ENCODE results near the gene C5. TPM values are rescaled to one million over a fixed set of nuclear protein-coding genes. Genes with fewer than 3 reads are reported as not detected.
"Not testable (repeated sequence)": the region's sequence is repeated elsewhere in the genome, so short reads cannot be mapped to it uniquely, and the experiment has no call there.

C5 gene
- total RNA-seq: 37.8 TPM
- long read RNA-seq, full-length matches to known transcripts: 3 of 17 reads
- long read RNA-seq, partial matches to known transcripts: 11 of 17 reads
- long read RNA-seq, other reads (novel, unspliced or antisense): 3 of 17 reads

- Histone ChIP-seq H3K36me3 (no peaks in the 10 kb centered on the region), H3K4me3 (peak within 1 kb of the TSS; percentile 23), H3K4me1 (no peaks in the 10 kb centered on the region), H3K27me3 (no peaks in the 10 kb centered on the region), H3K27ac (no peak within 1 kb of the TSS), H3K9me3 (no peaks in the 10 kb centered on the region)
- ATAC-seq: no peak
- intact Hi-C loops (cut with DNase I): no loop called here
- DNase-seq: no peak
- TF ChIP-seq CTCF (IDR thresholded peaks at IDR 0.05): no peak
Measured at GRCh38 chr9:121050128-121050988, at the start of gene C5. TSS of gene C5 (minus strand) at chr9:121050275. CDS start at chr9:121050246, 29 bp downstream.

GRCh38 chr9:121098567-121099198 is 48.6 kb upstream of the C5 start:
- Histone ChIP-seq H3K27me3 (no peaks in the 10 kb centered on the region), H3K27ac (no peak overlapping the region), H3K36me3 (peaks cover 18% of the 10 kb centered on the region)

GRCh38 chr9:121095057-121095456 is 45.0 kb upstream of the C5 start:
- no peak for ATAC-seq
- H3K27me3 ChIP-seq: no peaks in the 10 kb centered on the region
- TF ChIP-seq CTCF (IDR thresholded peaks at IDR 0.05): no peak
- H3K4me1 ChIP-seq: no peaks in the 10 kb centered on the region
- no peak overlapping the region for H3K27ac ChIP-seq
- intact Hi-C loops (cut with DNase I): no loop called here
- H3K4me3 ChIP-seq: no peak overlapping the region
- peaks cover 34% of the 10 kb centered on the region for H3K36me3 ChIP-seq
- no peaks in the 10 kb centered on the region for H3K9me3 ChIP-seq
- DNase-seq: no peak

More at GRCh38 chr9:121098567-121099198, 48.6 kb upstream of the C5 start:
- no peak for TF ChIP-seq CTCF (IDR thresholded peaks at IDR 0.05)
- Histone ChIP-seq H3K4me3 (no peak overlapping the region), H3K9me3 (no peaks in the 10 kb centered on the region), H3K4me1 (no peaks in the 10 kb centered on the region)
- ATAC-seq (no peak), DNase-seq (no peak)
- intact Hi-C loops (cut with DNase I): no loop called here

- H3K36me3 ChIP-seq: peaks cover 16% of the 10 kb centered on the region
- H3K27ac ChIP-seq; DNase-seq; H3K27me3 ChIP-seq; H3K4me3 ChIP-seq; intact Hi-C loops (cut with DNase I); H3K4me1 ChIP-seq; ATAC-seq; H3K9me3 ChIP-seq: not testable (repeated sequence)
Measured at GRCh38 chr9:121090743-121091142, 40.7 kb upstream of the C5 start.

GRCh38 chr9:121088576-121088975 is 38.5 kb upstream of the C5 start:
- no peaks in the 10 kb centered on the region for H3K27me3 ChIP-seq
- no peak for TF ChIP-seq CTCF (IDR thresholded peaks at IDR 0.05)
- no peaks in the 10 kb centered on the region for H3K9me3 ChIP-seq
- intact Hi-C loops (cut with DNase I): no loop called here
- no peaks in the 10 kb centered on the region for H3K4me1 ChIP-seq
- no peak for DNase-seq
- peaks cover 18% of the 10 kb centered on the region for H3K36me3 ChIP-seq
- no peak overlapping the region for H3K4me3 ChIP-seq
- peak; percentile 41 for ATAC-seq
- no peak overlapping the region for H3K27ac ChIP-seq

- ATAC-seq (no peak), DNase-seq (no peak)
- Histone ChIP-seq H3K27me3 (no peaks in the 10 kb centered on the region), H3K4me1 (no peaks in the 10 kb centered on the region), H3K4me3 (no peak overlapping the region), H3K36me3 (peaks cover 36% of the 10 kb centered on the region), H3K9me3 (no peaks in the 10 kb centered on the region), H3K27ac (no peak overlapping the region)
- intact Hi-C loops (cut with DNase I): no loop called here
- TF ChIP-seq CTCF (IDR thresholded peaks at IDR 0.05): no peak
Measured at GRCh38 chr9:121085661-121086060, 35.6 kb upstream of the C5 start.

Measured in upper lobe of right lung (tissue), 1 donor.